GM12874 (cell line): ENCODE results near the gene AHNAK2.
A peak's percentile ranks its signal among the peaks of the same experiment; 100 is the strongest.

Experiments used
- CTCF ChIP-seq: IDR thresholded peaks from 2 replicates; pipeline ENCODE4 v1.5.1; 2011; ENCODE audit warnings: low read depth, mild to moderate bottlenecking, control low read depth, low read length, moderate library complexity; ENCODE audit not compliant: insufficient read depth

Gene AHNAK2

GRCh38 chr14:104972301-104973134 is 5.7 kb downstream of the AHNAK2 start:
- no peak for TF ChIP-seq CTCF

- no peak for TF ChIP-seq CTCF
These were observed 6.5 kb downstream of the AHNAK2 start for GRCh38 chr14:104971447-104972240.

GRCh38 chr14:104970231-104971068 is 7.7 kb downstream of the AHNAK2 start:
- no peak for TF ChIP-seq CTCF

GRCh38 chr14:104969741-104970230 is 8.4 kb downstream of the AHNAK2 start:
- no peak for TF ChIP-seq CTCF

GRCh38 chr14:104968541-104969401 is 9.4 kb downstream of the AHNAK2 start:
- 0 out of 2 replicates have a peak, but pooled peaks have one; percentile 2 for TF ChIP-seq CTCF

- no peak for TF ChIP-seq CTCF
These were observed 10.0 kb downstream of the AHNAK2 start for GRCh38 chr14:104968153-104968527.
